Coronary artery (tissue), 2 donors: ENCODE results near the gene ENO2.

Source experiments
- DNase-seq: peaks from one replicate; pipeline ENCODE4 v3.0.0-alpha.2; 2017; ENCODE audit warnings: low spot score
- H3K27ac ChIP-seq, 2 donors: fragments of 200-600 bp; sonication (generic); one replicate each; pipeline ENCODE4 v1.5.1; 2016 to 2019
- H3K4me3 ChIP-seq: fragments of 200-600 bp; sonication (generic); 2 replicates; pipeline ENCODE4 v1.5.1; 2016; ENCODE audit warnings: mild to moderate bottlenecking, moderate library complexity
- CTCF ChIP-seq: fragments of 200-600 bp; sonication (generic); IDR thresholded peaks from one replicate; pipeline ENCODE4 v1.5.1; 2019; ENCODE audit warnings: antibody characterized with exemption

The ENO2 gene

GRCh38 chr12:6927379-6928021, 13.1 kb downstream of the ENO2 start, which contains the start of gene ATN1:
ATN1 (plus strand) TSS chr12:6927959; CDS start chr12:6934002, 6,043 bp downstream.
- peak; percentile 92 for DNase-seq
- Histone ChIP-seq H3K4me3 (peak within 1 kb of the TSS; percentile 96), H3K27ac (peak within 1 kb of the TSS; percentile 98 to 100)
- no peak for TF ChIP-seq CTCF

- Histone ChIP-seq H3K4me3 (peak overlapping the region; percentile 96), H3K27ac (peak overlapping the region; percentile 98 to 100)
- TF ChIP-seq CTCF, result no peak
- peak; percentile 80 for DNase-seq
These were observed 13.8 kb downstream of the ENO2 start for GRCh38 chr12:6928022-6928702.

- no peak for TF ChIP-seq CTCF
- H3K27ac ChIP-seq, result peak overlapping the region; percentile 98 to 100
- no peak for DNase-seq
- peak overlapping the region; percentile 96 for H3K4me3 ChIP-seq
These were observed 14.5 kb downstream of the ENO2 start for GRCh38 chr12:6928703-6929407.

GRCh38 chr12:6929466-6930452, 15.4 kb downstream of the ENO2 start:
- H3K4me3 ChIP-seq, result peak overlapping the region; percentile 96
- no peak for TF ChIP-seq CTCF
- no peak for DNase-seq
- H3K27ac ChIP-seq, result peak overlapping the region; percentile 98 to 100

- H3K27ac ChIP-seq, result no peak overlapping the region
- H3K4me3 ChIP-seq, result no peak overlapping the region
- TF ChIP-seq CTCF, result no peak
- no peak for DNase-seq
These were observed 18.4 kb downstream of the ENO2 start for GRCh38 chr12:6932766-6933165.

- H3K27ac ChIP-seq, result peak overlapping the region; percentile 56 to 57
- H3K4me3 ChIP-seq, result no peak overlapping the region
- no peak for TF ChIP-seq CTCF
- no peak for DNase-seq
These were observed 19.7 kb downstream of the ENO2 start for GRCh38 chr12:6934110-6934509.
